ENCODE measurements around the gene HMOX1. TPM values are rescaled to one million over a fixed set of nuclear protein-coding genes. Genes with fewer than 3 reads are reported as not detected.
A peak's percentile ranks its signal among the peaks of the same experiment; 100 is the strongest.

HMOX1 gene
- total RNA-seq, 1 experiment from 2014 or later: 12.1 TPM

DNA sequence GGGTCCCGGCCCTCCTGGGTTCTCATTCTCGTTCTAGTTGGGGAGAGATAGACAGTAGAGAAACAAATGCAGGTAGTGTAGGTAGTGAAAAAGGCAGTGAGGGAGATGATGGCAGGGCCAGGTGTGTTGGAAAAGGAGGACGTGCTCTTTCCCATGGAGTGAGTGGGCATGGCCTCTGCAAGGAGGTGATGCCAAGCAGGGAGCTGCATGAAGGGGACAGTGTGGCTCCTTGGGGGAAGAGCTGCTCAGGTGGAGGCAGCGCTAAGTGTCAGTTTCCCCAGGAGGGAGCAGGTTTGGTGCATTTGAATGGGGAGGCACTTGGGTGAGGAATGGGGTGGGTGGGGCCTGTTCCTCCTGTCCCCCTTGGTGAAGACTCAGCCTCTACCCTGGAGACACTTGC, 41.2 kb downstream of the HMOX1 start (continued):
- TF ChIP-seq OVOL2 (CRISPR knock-in tag; IDR thresholded peaks at IDR 0.05; ENCODE audit: borderline replicate concordance): no peak
- TF ChIP-seq, protein P1, sequence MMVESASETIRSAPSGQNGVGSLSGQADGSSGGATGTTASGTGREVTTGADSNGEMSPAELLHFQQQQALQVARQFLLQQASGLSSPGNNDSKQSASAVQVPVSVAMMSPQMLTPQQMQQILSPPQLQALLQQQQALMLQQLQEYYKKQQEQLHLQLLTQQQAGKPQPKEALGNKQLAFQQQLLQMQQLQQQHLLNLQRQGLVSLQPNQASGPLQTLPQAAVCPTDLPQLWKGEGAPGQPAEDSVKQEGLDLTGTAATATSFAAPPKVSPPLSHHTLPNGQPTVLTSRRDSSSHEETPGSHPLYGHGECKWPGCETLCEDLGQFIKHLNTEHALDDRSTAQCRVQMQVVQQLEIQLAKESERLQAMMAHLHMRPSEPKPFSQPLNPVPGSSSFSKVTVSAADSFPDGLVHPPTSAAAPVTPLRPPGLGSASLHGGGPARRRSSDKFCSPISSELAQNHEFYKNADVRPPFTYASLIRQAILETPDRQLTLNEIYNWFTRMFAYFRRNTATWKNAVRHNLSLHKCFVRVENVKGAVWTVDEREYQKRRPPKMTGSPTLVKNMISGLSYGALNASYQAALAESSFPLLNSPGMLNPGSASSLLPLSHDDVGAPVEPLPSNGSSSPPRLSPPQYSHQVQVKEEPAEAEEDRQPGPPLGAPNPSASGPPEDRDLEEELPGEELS (CRISPR knock-in tag; IDR thresholded peaks at IDR 0.05): no peak

DNA sequence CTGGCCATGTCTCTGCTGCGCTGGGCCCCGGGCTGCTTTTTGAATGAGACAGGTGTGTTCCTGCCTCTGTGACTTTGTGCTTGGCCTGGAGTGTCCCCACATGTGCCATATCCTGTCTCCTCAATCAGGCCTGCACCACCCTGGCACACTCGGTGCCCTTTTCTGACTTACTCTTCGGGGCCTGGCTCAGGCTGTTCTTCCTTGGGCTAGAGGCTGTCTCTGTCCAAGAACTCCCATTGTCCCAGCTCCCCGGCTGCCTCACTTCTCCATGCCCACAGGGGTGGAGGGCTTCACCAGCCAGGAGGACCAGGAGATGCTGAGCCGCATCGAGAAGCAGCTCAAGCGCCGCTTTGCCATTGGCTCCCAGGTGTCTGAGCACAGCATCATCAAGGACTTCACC, 42.0 kb downstream of the HMOX1 start:
- DNase-seq (ENCODE audit: low spot score): no peak
- H3K36me3 Mint-ChIP-seq: peaks cover 73% of the 10 kb centered on the region
- no peaks in the 10 kb centered on the region for H3K9me3 Mint-ChIP-seq
- no peak for ATAC-seq
- H3K4me1 Mint-ChIP-seq: peaks cover 26% of the 10 kb centered on the region
- POLR2A ChIA-PET: interaction anchor here (0.5 kb wide), 1 partner anchor 69 kb away, joined by 3 read pairs; no protein-coding TSS in a partner anchor
- H3K4me3 Mint-ChIP-seq: no peak overlapping the region
- peak overlapping the region; percentile 57; the same call in 1 of the 2 replicates for H3K27ac Mint-ChIP-seq
- TF ChIP-seq, protein P2, sequence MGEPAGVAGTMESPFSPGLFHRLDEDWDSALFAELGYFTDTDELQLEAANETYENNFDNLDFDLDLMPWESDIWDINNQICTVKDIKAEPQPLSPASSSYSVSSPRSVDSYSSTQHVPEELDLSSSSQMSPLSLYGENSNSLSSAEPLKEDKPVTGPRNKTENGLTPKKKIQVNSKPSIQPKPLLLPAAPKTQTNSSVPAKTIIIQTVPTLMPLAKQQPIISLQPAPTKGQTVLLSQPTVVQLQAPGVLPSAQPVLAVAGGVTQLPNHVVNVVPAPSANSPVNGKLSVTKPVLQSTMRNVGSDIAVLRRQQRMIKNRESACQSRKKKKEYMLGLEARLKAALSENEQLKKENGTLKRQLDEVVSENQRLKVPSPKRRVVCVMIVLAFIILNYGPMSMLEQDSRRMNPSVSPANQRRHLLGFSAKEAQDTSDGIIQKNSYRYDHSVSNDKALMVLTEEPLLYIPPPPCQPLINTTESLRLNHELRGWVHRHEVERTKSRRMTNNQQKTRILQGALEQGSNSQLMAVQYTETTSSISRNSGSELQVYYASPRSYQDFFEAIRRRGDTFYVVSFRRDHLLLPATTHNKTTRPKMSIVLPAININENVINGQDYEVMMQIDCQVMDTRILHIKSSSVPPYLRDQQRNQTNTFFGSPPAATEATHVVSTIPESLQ (CRISPR knock-in tag; IDR thresholded peaks at IDR 0.05): no peak
- no peaks in the 10 kb centered on the region for H3K27me3 Mint-ChIP-seq (ENCODE audit: low read depth)
- CTCF ChIA-PET: interaction anchor here (1.0 kb wide), 1 partner anchor 160 kb away, joined by 4 read pairs; no protein-coding TSS in a partner anchor

DNA sequence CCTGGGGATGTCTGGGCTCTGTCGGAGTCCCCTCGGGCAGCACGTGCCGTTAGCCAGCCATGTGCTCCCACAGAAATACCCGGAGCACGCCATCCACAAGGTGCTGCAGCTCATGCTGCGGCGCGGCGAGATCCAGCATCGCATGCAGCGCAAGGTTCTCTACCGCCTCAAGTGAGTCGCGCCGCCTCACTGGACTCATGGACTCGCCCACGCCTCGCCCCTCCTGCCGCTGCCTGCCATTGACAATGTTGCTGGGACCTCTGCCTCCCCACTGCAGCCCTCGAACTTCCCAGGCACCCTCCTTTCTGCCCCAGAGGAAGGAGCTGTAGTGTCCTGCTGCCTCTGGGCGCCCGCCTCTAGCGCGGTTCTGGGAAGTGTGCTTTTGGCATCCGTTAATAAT, 43.2 kb downstream of the HMOX1 start:
- Mint-ChIP-seq H3K27ac (no peak overlapping the region), H3K9me3 (no peaks in the 10 kb centered on the region), H3K4me1 (peaks cover 26% of the 10 kb centered on the region), H3K27me3 (ENCODE audit: low read depth) (no peaks in the 10 kb centered on the region), H3K4me3 (no peak overlapping the region), H3K36me3 (peaks cover 67% of the 10 kb centered on the region)
- DNase-seq (ENCODE audit: low spot score) (no peak), ATAC-seq (no peak)
- POLR2A ChIA-PET: no interaction called here
- CTCF ChIA-PET: interaction anchor here (1.0 to 2.2 kb wide), 2 partner anchors 73 to 159 kb away, joined by 4 to 6 read pairs; no protein-coding TSS in a partner anchor
- TF ChIP-seq NR2C2 (CRISPR knock-in tag; IDR thresholded peaks at IDR 0.05) (no peak), IRF2 (CRISPR knock-in tag; IDR thresholded peaks at IDR 0.05; ENCODE audit: borderline replicate concordance, low read depth) (no peak), SOX15 (CRISPR knock-in tag; IDR thresholded peaks at IDR 0.05) (no peak), ZNF121 (CRISPR knock-in tag; IDR thresholded peaks at IDR 0.05) (no peak), SMAD3 (CRISPR knock-in tag; IDR thresholded peaks at IDR 0.05; ENCODE audit: borderline replicate concordance) (no peak), MYBL2 (CRISPR knock-in tag; IDR thresholded peaks at IDR 0.05) (no peak), NFATC4 (CRISPR knock-in tag; IDR thresholded peaks at IDR 0.05) (no peak), ETV6 (CRISPR knock-in tag; IDR thresholded peaks at IDR 0.05) (no peak), HMGA2 (CRISPR knock-in tag; IDR thresholded peaks at IDR 0.05) (no peak), FOXJ3 (CRISPR knock-in tag; IDR thresholded peaks at IDR 0.05; ENCODE audit: borderline replicate concordance) (no peak), ZNF416 (CRISPR knock-in tag; IDR thresholded peaks at IDR 0.05) (no peak)
- TF ChIP-seq, protein P3, sequence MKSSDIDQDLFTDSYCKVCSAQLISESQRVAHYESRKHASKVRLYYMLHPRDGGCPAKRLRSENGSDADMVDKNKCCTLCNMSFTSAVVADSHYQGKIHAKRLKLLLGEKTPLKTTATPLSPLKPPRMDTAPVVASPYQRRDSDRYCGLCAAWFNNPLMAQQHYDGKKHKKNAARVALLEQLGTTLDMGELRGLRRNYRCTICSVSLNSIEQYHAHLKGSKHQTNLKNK (CRISPR knock-in tag; IDR thresholded peaks at IDR 0.05): no peak
- TF ChIP-seq, protein P4, sequence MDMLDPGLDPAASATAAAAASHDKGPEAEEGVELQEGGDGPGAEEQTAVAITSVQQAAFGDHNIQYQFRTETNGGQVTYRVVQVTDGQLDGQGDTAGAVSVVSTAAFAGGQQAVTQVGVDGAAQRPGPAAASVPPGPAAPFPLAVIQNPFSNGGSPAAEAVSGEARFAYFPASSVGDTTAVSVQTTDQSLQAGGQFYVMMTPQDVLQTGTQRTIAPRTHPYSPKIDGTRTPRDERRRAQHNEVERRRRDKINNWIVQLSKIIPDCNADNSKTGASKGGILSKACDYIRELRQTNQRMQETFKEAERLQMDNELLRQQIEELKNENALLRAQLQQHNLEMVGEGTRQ (CRISPR knock-in tag; IDR thresholded peaks at IDR 0.05): no peak
- TF ChIP-seq, protein P5, sequence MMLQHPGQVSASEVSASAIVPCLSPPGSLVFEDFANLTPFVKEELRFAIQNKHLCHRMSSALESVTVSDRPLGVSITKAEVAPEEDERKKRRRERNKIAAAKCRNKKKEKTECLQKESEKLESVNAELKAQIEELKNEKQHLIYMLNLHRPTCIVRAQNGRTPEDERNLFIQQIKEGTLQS (CRISPR knock-in tag; conservative IDR thresholded peaks at IDR 0.05): no peak
- TF ChIP-seq, protein P6, sequence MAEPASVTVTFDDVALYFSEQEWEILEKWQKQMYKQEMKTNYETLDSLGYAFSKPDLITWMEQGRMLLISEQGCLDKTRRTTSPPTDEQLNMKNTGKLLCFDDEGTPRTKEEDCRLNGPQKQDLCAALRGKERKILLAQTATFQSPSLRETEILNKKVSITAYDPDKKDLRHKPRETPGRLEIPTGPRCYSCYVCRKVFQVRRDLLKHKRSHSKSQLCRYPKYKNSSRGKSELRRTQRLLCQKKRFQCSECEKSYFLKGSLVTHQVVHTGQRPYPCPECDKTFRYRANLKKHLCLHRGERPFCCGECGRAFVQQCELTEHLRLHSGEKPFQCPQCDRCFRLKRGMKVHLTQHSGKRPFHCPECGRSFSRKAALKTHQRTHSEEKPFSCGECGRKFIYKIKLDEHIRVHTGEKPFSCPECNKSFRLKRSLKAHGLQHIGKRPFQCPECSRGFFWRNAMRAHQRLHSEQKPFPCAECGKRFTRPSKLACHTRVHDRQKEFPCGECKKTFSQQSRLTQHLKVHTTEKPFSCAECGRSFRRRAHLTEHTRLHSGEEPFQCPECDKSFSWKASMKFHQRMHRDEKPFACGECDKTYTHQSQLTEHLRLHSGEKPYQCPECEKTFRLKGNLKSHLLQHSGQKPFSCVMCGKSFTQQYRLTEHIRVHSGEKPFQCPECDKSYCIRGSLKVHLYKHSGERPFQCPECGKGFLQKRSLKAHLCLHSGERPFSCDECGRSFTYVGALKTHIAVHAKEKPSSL (CRISPR knock-in tag; conservative IDR thresholded peaks at IDR 0.05): no peak
- TF ChIP-seq, protein P7, sequence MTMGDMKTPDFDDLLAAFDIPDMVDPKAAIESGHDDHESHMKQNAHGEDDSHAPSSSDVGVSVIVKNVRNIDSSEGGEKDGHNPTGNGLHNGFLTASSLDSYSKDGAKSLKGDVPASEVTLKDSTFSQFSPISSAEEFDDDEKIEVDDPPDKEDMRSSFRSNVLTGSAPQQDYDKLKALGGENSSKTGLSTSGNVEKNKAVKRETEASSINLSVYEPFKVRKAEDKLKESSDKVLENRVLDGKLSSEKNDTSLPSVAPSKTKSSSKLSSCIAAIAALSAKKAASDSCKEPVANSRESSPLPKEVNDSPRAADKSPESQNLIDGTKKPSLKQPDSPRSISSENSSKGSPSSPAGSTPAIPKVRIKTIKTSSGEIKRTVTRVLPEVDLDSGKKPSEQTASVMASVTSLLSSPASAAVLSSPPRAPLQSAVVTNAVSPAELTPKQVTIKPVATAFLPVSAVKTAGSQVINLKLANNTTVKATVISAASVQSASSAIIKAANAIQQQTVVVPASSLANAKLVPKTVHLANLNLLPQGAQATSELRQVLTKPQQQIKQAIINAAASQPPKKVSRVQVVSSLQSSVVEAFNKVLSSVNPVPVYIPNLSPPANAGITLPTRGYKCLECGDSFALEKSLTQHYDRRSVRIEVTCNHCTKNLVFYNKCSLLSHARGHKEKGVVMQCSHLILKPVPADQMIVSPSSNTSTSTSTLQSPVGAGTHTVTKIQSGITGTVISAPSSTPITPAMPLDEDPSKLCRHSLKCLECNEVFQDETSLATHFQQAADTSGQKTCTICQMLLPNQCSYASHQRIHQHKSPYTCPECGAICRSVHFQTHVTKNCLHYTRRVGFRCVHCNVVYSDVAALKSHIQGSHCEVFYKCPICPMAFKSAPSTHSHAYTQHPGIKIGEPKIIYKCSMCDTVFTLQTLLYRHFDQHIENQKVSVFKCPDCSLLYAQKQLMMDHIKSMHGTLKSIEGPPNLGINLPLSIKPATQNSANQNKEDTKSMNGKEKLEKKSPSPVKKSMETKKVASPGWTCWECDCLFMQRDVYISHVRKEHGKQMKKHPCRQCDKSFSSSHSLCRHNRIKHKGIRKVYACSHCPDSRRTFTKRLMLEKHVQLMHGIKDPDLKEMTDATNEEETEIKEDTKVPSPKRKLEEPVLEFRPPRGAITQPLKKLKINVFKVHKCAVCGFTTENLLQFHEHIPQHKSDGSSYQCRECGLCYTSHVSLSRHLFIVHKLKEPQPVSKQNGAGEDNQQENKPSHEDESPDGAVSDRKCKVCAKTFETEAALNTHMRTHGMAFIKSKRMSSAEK (CRISPR knock-in tag; IDR thresholded peaks at IDR 0.05; ENCODE audit: borderline replicate concordance): no peak

Measured in WTC11 (cell line).